ENCODE results near the gene RAF1. TPM values are rescaled to one million over a fixed set of nuclear protein-coding genes. Genes with fewer than 3 reads are reported as not detected.
A peak's percentile ranks its signal among the peaks of the same experiment; 100 is the strongest.
"Not testable (repeated sequence)": the region's sequence is repeated elsewhere in the genome, so short reads cannot be mapped to it uniquely, and the experiment has no call there.

Gene RAF1
- total RNA-seq, 1 donor from 2014 or later = 123 TPM

- no peaks in the 10 kb centered on the region for H3K9me3 Mint-ChIP-seq
- no peak overlapping the region for H3K4me3 Mint-ChIP-seq
- H3K27me3 Mint-ChIP-seq (ENCODE audit: low read depth) = no peaks in the 10 kb centered on the region
- peaks cover 26% of the 10 kb centered on the region for H3K4me1 Mint-ChIP-seq
- no peak for TF ChIP-seq CTCF (conservative IDR thresholded peaks at IDR 0.05)
- DNase-seq (ENCODE audit: low read depth, low spot score) = no peak
- H3K27ac Mint-ChIP-seq (ENCODE audit: unreplicated experiment) = no peak overlapping the region
- H3K36me3 Mint-ChIP-seq (ENCODE audit: low read depth) = peaks cover 3% of the 10 kb centered on the region
These were observed 30.8 kb downstream of the RAF1 start for GRCh38 chr3:12633108-12633507.

- Mint-ChIP-seq H3K4me3 (no peak overlapping the region), H3K27me3 (ENCODE audit: low read depth) (no peaks in the 10 kb centered on the region), H3K9me3 (no peaks in the 10 kb centered on the region), H3K27ac (ENCODE audit: unreplicated experiment) (no peak overlapping the region), H3K4me1 (peaks cover 22% of the 10 kb centered on the region), H3K36me3 (ENCODE audit: low read depth) (no peaks in the 10 kb centered on the region)
- DNase-seq (ENCODE audit: low read depth, low spot score) = no peak
- TF ChIP-seq CTCF (conservative IDR thresholded peaks at IDR 0.05) = no peak
These were observed 31.4 kb downstream of the RAF1 start for GRCh38 chr3:12632523-12632922.

- not testable (repeated sequence) for H3K27me3 Mint-ChIP-seq (ENCODE audit: low read depth); DNase-seq (ENCODE audit: low read depth, low spot score); H3K4me3 Mint-ChIP-seq; H3K9me3 Mint-ChIP-seq; H3K36me3 Mint-ChIP-seq (ENCODE audit: low read depth)
- peaks cover 22% of the 10 kb centered on the region for H3K4me1 Mint-ChIP-seq
- H3K27ac Mint-ChIP-seq (ENCODE audit: unreplicated experiment) = peak overlapping the region; percentile 43
These were observed 33.1 kb downstream of the RAF1 start for GRCh38 chr3:12630843-12631242.

- no peaks in the 10 kb centered on the region for H3K27me3 Mint-ChIP-seq (ENCODE audit: low read depth)
- peaks cover 22% of the 10 kb centered on the region for H3K4me1 Mint-ChIP-seq
- H3K4me3 Mint-ChIP-seq = no peak overlapping the region
- no peak for TF ChIP-seq CTCF (conservative IDR thresholded peaks at IDR 0.05)
- H3K9me3 Mint-ChIP-seq = no peaks in the 10 kb centered on the region
- DNase-seq (ENCODE audit: low read depth, low spot score) = no peak
- no peaks in the 10 kb centered on the region for H3K36me3 Mint-ChIP-seq (ENCODE audit: low read depth)
- H3K27ac Mint-ChIP-seq (ENCODE audit: unreplicated experiment) = no peak overlapping the region
These were observed 33.6 kb downstream of the RAF1 start for GRCh38 chr3:12630292-12630691.

- TF ChIP-seq CTCF (conservative IDR thresholded peaks at IDR 0.05) = no peak
- no peak for DNase-seq (ENCODE audit: low read depth, low spot score)
- no peak overlapping the region for H3K27ac Mint-ChIP-seq (ENCODE audit: unreplicated experiment)
- H3K27me3 Mint-ChIP-seq (ENCODE audit: low read depth) = no peaks in the 10 kb centered on the region
- H3K9me3 Mint-ChIP-seq = no peaks in the 10 kb centered on the region
- peaks cover 22% of the 10 kb centered on the region for H3K4me1 Mint-ChIP-seq
- H3K36me3 Mint-ChIP-seq (ENCODE audit: low read depth) = no peaks in the 10 kb centered on the region
- H3K4me3 Mint-ChIP-seq = no peak overlapping the region
These were observed 34.4 kb downstream of the RAF1 start for GRCh38 chr3:12629560-12629959.

GRCh38 chr3:12628813-12629212, 35.1 kb downstream of the RAF1 start:
- Mint-ChIP-seq H3K4me1 (peaks cover 26% of the 10 kb centered on the region), H3K4me3 (no peak overlapping the region), H3K9me3 (no peaks in the 10 kb centered on the region), H3K36me3 (ENCODE audit: low read depth) (no peaks in the 10 kb centered on the region), H3K27me3 (ENCODE audit: low read depth) (no peaks in the 10 kb centered on the region), H3K27ac (ENCODE audit: unreplicated experiment) (no peak overlapping the region)
- DNase-seq (ENCODE audit: low read depth, low spot score) = no peak
- no peak for TF ChIP-seq CTCF (conservative IDR thresholded peaks at IDR 0.05)

Measured in neural crest cell (in vitro differentiated cells).